ENCODE measurements around the gene SOX12. TPM values are rescaled to one million over a fixed set of nuclear protein-coding genes. Genes with fewer than 3 reads are reported as not detected.

SOX12 gene
- total and polyA plus RNA-seq, 2 donors (not counting 1 experiment from before 2014, with no cell fraction given): 5.3 to 13.6 TPM

DNA sequence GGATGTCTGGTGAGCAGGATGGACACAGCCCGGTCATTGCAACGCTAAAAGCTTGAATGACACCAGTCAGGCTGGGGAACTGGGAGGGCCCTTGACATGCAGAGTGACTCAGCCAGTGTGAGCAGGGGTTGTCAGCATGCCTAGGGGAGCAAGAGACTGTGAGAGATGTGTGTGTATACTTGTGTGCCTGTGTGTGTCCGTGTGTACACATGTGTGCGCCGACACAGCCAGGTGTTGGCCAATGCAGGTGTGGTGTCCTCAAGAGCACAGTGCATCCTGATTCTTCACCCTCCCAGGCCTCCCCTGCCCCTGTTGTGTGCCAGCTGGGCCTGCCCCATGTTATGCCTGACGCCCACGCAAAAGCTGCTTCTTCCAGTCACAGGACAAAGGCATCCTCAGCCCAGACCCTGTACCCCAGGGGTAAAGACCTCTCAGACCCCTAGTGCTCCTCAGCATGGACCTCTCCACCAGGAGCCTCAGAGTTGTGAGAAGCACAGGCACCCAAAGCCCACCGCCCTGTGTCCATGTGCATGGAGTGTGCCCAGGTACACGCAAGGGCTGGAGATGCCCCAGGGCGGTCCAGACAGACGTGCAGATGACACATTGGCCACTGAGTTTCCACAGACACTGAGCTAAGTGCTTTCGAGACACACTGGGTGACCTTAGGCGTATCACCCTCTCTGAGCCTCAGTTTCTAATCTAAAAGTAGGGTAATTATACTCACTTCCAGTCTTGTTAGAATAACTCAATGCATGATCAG is 38.1 kb downstream of the SOX12 start:
- H3K9me3 ChIP-seq (ENCODE audit: control extremely low read depth in 1 of 3, control insufficient read depth in 2 of 3, insufficient read depth in 1 of 3, low read length in 2 of 3): no peaks in the 10 kb centered on the region
- H3K4me3 ChIP-seq (ENCODE audit: control extremely low read depth in 1 of 5, extremely low read depth in 1 of 5, insufficient read depth in 1 of 5, low read depth in 2 of 5, low read length in 4 of 5): no peak overlapping the region
- H3K4me1 ChIP-seq (ENCODE audit: control insufficient read depth in 2 of 2, insufficient read depth in 2 of 2, low read length in 2 of 2): peaks cover 17 to 26% of the 10 kb centered on the region in 2 donors
- ChIA-PET POLR2A (no interaction called here), CTCF (interaction anchor here (0.7 to 3.0 kb wide), 3 partner anchors 9 to 114 kb away, joined by 3 to 24 read pairs (median 3); no protein-coding TSS in a partner anchor)
- no peak for TF ChIP-seq EZH2 (IDR thresholded peaks at IDR 0.05; ENCODE audit: borderline replicate concordance, insufficient read depth, low read depth, low read length, poor library complexity, severe bottlenecking)
- TF ChIP-seq, protein P1, sequence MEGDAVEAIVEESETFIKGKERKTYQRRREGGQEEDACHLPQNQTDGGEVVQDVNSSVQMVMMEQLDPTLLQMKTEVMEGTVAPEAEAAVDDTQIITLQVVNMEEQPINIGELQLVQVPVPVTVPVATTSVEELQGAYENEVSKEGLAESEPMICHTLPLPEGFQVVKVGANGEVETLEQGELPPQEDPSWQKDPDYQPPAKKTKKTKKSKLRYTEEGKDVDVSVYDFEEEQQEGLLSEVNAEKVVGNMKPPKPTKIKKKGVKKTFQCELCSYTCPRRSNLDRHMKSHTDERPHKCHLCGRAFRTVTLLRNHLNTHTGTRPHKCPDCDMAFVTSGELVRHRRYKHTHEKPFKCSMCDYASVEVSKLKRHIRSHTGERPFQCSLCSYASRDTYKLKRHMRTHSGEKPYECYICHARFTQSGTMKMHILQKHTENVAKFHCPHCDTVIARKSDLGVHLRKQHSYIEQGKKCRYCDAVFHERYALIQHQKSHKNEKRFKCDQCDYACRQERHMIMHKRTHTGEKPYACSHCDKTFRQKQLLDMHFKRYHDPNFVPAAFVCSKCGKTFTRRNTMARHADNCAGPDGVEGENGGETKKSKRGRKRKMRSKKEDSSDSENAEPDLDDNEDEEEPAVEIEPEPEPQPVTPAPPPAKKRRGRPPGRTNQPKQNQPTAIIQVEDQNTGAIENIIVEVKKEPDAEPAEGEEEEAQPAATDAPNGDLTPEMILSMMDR (IDR thresholded peaks at IDR 0.05): no peak
- no peak overlapping the region for H2AFZ ChIP-seq (ENCODE audit: insufficient read depth, low read depth, low read length, poor library complexity, severe bottlenecking)
- peaks cover 5% of the 10 kb centered on the region for H3K27me3 Mint-ChIP-seq
- no peaks in the 10 kb centered on the region for H3K27me3 ChIP-seq (replicated peaks in 1 of 4; ENCODE audit: control extremely low read depth in 1 of 4, control insufficient read depth in 3 of 4, insufficient read depth in 4 of 4, low read length in 3 of 4)
- no peak overlapping the region for H3K4me2 ChIP-seq (replicated peaks; ENCODE audit: low read depth, low read length, poor library complexity, severe bottlenecking)
- no peaks in the 10 kb centered on the region for H3K9me3 Mint-ChIP-seq (ENCODE audit: insufficient read depth)
- H3K9ac ChIP-seq (ENCODE audit: low read length): no peak overlapping the region
- no peak overlapping the region for H3K27ac Mint-ChIP-seq
- H3K4me3 Mint-ChIP-seq: no peak overlapping the region
- DNase-seq (no peak), ATAC-seq (ENCODE audit: low read depth) (no peak)
- 97% methylated on average over 13 of the region's 13 CpGs for WGBS (ENCODE audit: insufficient coverage)
- peaks cover 26% of the 10 kb centered on the region for H3K4me1 Mint-ChIP-seq
- no peaks in the 10 kb centered on the region for H4K20me1 ChIP-seq (ENCODE audit: control insufficient read depth, insufficient read depth, low read length, poor library complexity, severe bottlenecking)
- no peaks in the 10 kb centered on the region for H3K79me2 ChIP-seq (ENCODE audit: control insufficient read depth, insufficient read depth, low read length)
- intact Hi-C loops (cut with micrococcal nuclease): no loop called here
- H3K27ac ChIP-seq (ENCODE audit: low read length in 2 of 2): no peak overlapping the region
- H3K36me3 ChIP-seq (replicated peaks in 1 of 2; ENCODE audit: control extremely low read depth in 1 of 2, control insufficient read depth in 1 of 2, extremely low read depth in 1 of 2, insufficient read depth in 2 of 2, low read length in 1 of 2): no peaks in the 10 kb centered on the region

Data from B cell (primary cell).